Activated CD4-positive, alpha-beta T cell treated with anti-CD3 and anti-CD28 coated beads for 24 hours (primary cell): Measurements from ENCODE around the gene CHRM2.
"Not testable (repeated sequence)": the region's sequence is repeated elsewhere in the genome, so short reads cannot be mapped to it uniquely, and the experiment has no call there.

Source experiments
- DNase-seq, 2 donors: peaks; one replicate each; pipeline ENCODE4 v3.0.0-alpha.2; 2020; ENCODE audit warnings: low read depth in 2 of 2

Gene CHRM2

GRCh38 chr7:136868496-136869000, at the start of gene CHRM2:
TSS of gene CHRM2 (plus strand) at chr7:136868652. CDS start at chr7:137014866, 146,214 bp downstream.
- DNase-seq = no peak

- not testable (repeated sequence) for DNase-seq
Measured at GRCh38 chr7:136831398-136831797, 37.1 kb upstream of the CHRM2 start.

GRCh38 chr7:136845899-136846465, 22.5 kb upstream of the CHRM2 start:
- DNase-seq = no peak

GRCh38 chr7:136847858-136848257, 20.6 kb upstream of the CHRM2 start:
- no peak for DNase-seq

GRCh38 chr7:136853654-136854053, 14.8 kb upstream of the CHRM2 start:
- DNase-seq = no peak

GRCh38 chr7:136857573-136857972, 10.9 kb upstream of the CHRM2 start:
- DNase-seq = no peak

GRCh38 chr7:136859803-136860202, 8.6 kb upstream of the CHRM2 start:
- DNase-seq = no peak

- DNase-seq = no peak
Measured at GRCh38 chr7:136865236-136865635, 3.2 kb upstream of the CHRM2 start.

GRCh38 chr7:136865777-136866176, 2.7 kb upstream of the CHRM2 start:
- DNase-seq = no peak

- no peak for DNase-seq
Measured at GRCh38 chr7:136869001-136869961, 829 bp downstream of the CHRM2 start.

GRCh38 chr7:136869991-136870865, 1.8 kb downstream of the CHRM2 start:
- DNase-seq = no peak

GRCh38 chr7:136870866-136871487, 2.5 kb downstream of the CHRM2 start:
- DNase-seq = no peak

- DNase-seq = no peak
Measured at GRCh38 chr7:136874393-136875032, 6.1 kb downstream of the CHRM2 start.

GRCh38 chr7:136877509-136877908, 9.1 kb downstream of the CHRM2 start:
- no peak for DNase-seq

GRCh38 chr7:136877990-136878389, 9.5 kb downstream of the CHRM2 start:
- no peak for DNase-seq

- no peak for DNase-seq
Measured at GRCh38 chr7:136878878-136879277, 10.4 kb downstream of the CHRM2 start.

GRCh38 chr7:136883046-136883445, 14.6 kb downstream of the CHRM2 start:
- DNase-seq = no peak

GRCh38 chr7:136884492-136884891, 16.0 kb downstream of the CHRM2 start:
- DNase-seq = no peak

- DNase-seq = no peak
Measured at GRCh38 chr7:136887317-136887716, 18.9 kb downstream of the CHRM2 start.

- DNase-seq = no peak
Measured at GRCh38 chr7:136890399-136890798, 21.9 kb downstream of the CHRM2 start.

- DNase-seq = no peak
Measured at GRCh38 chr7:136891850-136892249, 23.4 kb downstream of the CHRM2 start.
